Vagina (tissue), 2 donors: ENCODE results near the gene PASD1. TPM values are rescaled to one million over a fixed set of nuclear protein-coding genes. Genes with fewer than 3 reads are reported as not detected.
"Not testable (repeated sequence)": the region's sequence is repeated elsewhere in the genome, so short reads cannot be mapped to it uniquely, and the experiment has no call there.

ENCODE experiments used
- DNase-seq, 2 donors: peaks; one replicate each; pipeline ENCODE4 v3.0.0-alpha.2; 2017; ENCODE audit errors: extremely low spot score in 2 of 2
- H3K27ac ChIP-seq: fragments of 200-600 bp; sonication (generic); one replicate; pipeline ENCODE4 v1.5.1; 2019
- H3K27me3 ChIP-seq: fragments of 200-600 bp; sonication (generic); one replicate; pipeline ENCODE4 v1.5.1; 2019
- H3K36me3 ChIP-seq, 2 donors: fragments of 200-600 bp; sonication (generic); one replicate each; pipeline ENCODE4 v1.5.1; 2017 to 2019
- H3K4me1 ChIP-seq: fragments of 200-600 bp; sonication (generic); one replicate; pipeline ENCODE4 v1.5.1; 2019
- H3K4me3 ChIP-seq, 2 donors: fragments of 200-600 bp; sonication (generic); 1 replicate in 1 of 2; 2 replicates in 1 of 2; pipeline ENCODE4 v1.5.1; 2016 to 2019
- H3K9me3 ChIP-seq: fragments of 200-600 bp; sonication (generic); one replicate; pipeline ENCODE4 v1.5.1; 2019
- POLR2A ChIP-seq, 2 donors: fragments of 450-650 bp; IDR thresholded peaks; one replicate each; pipeline ENCODE4 v1.6.1; 2017; ENCODE audit warnings: antibody characterized with exemption in 2 of 2, mild to moderate bottlenecking in 2 of 2, moderate library complexity in 2 of 2
- POLR2AphosphoS5 ChIP-seq, 2 donors: sonication (generic); formaldehyde crosslinking; IDR thresholded peaks; one replicate each; pipeline ENCODE4 v1.9.0; 2017; ENCODE audit warnings: antibody characterized with exemption in 2 of 2, mild to moderate bottlenecking in 2 of 2, low read depth in 1 of 2; ENCODE audit not compliant: insufficient read depth in 1 of 2
- intact Hi-C: fragments of 100-400 bp; cut with DNase I; formaldehyde crosslinking; loops from one replicate; pipeline ENCODE4 v1.15.1; 2023
- total RNA-seq: library from RNA; depleted of rRNA; stranded (reverse); fragments of >200 nt; gene quantifications from one replicate; pipeline ENCODE4 v1.2.3, GENCODE V29; 2016
- TF ChIP-seq, protein P1 (sequence below), 3 experiments: fragments of 450-650 bp in 2 of 3; fragments of 200-600 bp in 1 of 3; sonication (generic) in 1 of 3; IDR thresholded peaks; one replicate each; pipeline ENCODE4 v1.5.1; 2017 to 2019; ENCODE audit warnings: antibody characterized with exemption in 3 of 3, mild to moderate bottlenecking in 2 of 3, moderate library complexity in 2 of 3

PASD1 gene
- total RNA-seq, 1 donor from 2014 or later = not detected

GRCh38 chrX:151552743-151553142 is 10.7 kb upstream of the PASD1 start:
- H3K27ac ChIP-seq = no peak overlapping the region
- H3K36me3 ChIP-seq = no peaks in the 10 kb centered on the region
- no peaks in the 10 kb centered on the region for H3K9me3 ChIP-seq
- H3K4me1 ChIP-seq = no peaks in the 10 kb centered on the region
- intact Hi-C loops = no loop called here
- H3K27me3 ChIP-seq = no peaks in the 10 kb centered on the region
- DNase-seq = no peak
- TF ChIP-seq, protein P1, sequence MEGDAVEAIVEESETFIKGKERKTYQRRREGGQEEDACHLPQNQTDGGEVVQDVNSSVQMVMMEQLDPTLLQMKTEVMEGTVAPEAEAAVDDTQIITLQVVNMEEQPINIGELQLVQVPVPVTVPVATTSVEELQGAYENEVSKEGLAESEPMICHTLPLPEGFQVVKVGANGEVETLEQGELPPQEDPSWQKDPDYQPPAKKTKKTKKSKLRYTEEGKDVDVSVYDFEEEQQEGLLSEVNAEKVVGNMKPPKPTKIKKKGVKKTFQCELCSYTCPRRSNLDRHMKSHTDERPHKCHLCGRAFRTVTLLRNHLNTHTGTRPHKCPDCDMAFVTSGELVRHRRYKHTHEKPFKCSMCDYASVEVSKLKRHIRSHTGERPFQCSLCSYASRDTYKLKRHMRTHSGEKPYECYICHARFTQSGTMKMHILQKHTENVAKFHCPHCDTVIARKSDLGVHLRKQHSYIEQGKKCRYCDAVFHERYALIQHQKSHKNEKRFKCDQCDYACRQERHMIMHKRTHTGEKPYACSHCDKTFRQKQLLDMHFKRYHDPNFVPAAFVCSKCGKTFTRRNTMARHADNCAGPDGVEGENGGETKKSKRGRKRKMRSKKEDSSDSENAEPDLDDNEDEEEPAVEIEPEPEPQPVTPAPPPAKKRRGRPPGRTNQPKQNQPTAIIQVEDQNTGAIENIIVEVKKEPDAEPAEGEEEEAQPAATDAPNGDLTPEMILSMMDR (IDR thresholded peaks at IDR 0.05) = no peak
- TF ChIP-seq POLR2AphosphoS5 (IDR thresholded peaks at IDR 0.05; ENCODE audit: insufficient read depth in 1 of 2, low read depth in 1 of 2) = no peak
- TF ChIP-seq POLR2A (IDR thresholded peaks at IDR 0.05) = no peak
- no peak overlapping the region for H3K4me3 ChIP-seq

DNA sequence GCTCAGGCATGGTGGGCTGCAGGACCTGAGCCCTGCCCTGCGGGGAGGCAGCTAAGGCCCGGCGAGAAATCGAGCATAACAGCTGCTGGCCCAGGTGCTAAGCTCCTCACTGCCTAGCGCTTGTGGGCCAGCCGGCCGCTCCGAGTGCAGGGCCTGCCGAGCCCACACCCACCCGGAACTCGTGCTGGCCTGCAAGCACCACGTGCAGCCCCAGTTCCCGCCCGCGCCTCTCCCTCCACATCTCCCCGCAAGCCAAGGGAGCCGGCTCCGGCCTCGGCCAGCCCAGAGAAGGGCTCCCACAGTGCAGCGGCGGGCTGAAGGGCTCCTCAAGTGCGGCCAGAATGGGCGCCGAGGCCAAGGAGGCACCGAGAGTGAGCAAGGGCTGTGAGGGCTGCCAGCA is 8.2 kb upstream of the PASD1 start:
- DNase-seq, H3K36me3 ChIP-seq, H3K27me3 ChIP-seq, H3K4me3 ChIP-seq, intact Hi-C loops, H3K9me3 ChIP-seq, H3K27ac ChIP-seq, H3K4me1 ChIP-seq: not testable (repeated sequence)

DNA sequence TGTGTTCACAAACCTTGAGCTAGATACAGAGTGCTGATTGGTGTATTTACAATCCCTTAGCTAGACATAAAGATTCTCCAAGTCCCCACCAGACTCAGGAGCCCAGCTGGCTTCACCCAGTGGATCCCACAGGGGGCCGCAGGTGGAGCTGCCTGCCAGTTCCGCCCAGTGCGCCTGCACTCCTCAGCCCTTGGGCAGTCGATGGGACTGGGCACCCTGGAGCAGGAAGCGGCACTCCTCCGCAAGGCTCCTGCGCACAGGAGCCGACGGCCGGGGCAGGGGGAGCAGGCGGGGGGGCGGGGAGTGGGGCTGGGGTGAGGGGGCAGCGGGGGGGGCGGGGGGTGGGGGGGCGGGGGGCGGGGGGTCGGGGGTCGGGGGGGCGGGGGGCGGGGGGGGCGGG is 990 bp upstream of the PASD1 start:
- H3K36me3 ChIP-seq, H3K27ac ChIP-seq, H3K9me3 ChIP-seq, H3K4me3 ChIP-seq, H3K27me3 ChIP-seq, H3K4me1 ChIP-seq, DNase-seq, intact Hi-C loops: not testable (repeated sequence)

DNA sequence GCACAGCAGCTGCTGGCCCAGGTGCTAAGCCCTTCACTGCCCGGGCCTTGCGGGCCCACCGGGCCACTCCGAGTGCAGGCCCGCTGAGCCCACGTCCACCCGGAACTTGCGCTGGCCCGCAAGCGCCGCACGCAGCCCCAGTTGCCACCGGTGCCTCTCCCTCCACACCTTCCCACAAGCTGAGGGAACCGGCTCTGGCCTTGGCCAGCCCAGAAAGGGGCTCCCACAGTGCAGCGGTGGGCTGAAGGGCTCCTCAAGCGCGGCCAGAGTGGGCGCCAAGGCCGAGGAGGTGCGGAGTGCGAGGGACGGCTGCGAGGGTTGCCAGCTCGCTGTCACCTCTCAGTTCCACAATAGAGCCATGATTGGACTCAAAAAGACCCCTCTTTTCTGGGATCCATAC is 472 bp upstream of the PASD1 start:
- H3K4me3 ChIP-seq, H3K4me1 ChIP-seq, H3K36me3 ChIP-seq, H3K27me3 ChIP-seq, intact Hi-C loops, H3K9me3 ChIP-seq, DNase-seq, H3K27ac ChIP-seq: not testable (repeated sequence)

DNA sequence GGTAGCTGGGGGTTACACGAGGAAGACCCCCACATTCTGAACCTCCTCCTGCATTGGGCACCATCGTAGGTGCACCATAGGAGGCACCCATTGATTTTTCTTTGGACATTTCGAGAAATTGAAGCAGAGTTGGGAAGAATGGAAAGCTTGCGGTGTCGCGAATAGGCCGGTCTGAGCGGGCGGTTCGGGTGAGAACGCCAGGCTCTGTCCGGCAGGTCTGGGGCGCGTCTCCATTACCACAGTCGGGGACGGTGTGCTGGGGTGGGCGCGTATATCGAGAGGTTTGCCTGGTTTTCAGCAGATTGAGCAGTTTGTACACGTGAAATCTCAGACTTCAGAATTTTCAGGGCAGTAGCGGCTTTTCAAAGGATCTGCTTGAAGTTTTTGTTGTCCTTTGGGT is 560 bp downstream of the PASD1 start:
- TF ChIP-seq POLR2A (IDR thresholded peaks at IDR 0.05) (no peak), POLR2AphosphoS5 (IDR thresholded peaks at IDR 0.05; ENCODE audit: insufficient read depth in 1 of 2, low read depth in 1 of 2) (no peak)
- TF ChIP-seq, protein P1 (IDR thresholded peaks at IDR 0.05) = no peak
- no peaks in the 10 kb centered on the region for H3K4me1 ChIP-seq

DNA sequence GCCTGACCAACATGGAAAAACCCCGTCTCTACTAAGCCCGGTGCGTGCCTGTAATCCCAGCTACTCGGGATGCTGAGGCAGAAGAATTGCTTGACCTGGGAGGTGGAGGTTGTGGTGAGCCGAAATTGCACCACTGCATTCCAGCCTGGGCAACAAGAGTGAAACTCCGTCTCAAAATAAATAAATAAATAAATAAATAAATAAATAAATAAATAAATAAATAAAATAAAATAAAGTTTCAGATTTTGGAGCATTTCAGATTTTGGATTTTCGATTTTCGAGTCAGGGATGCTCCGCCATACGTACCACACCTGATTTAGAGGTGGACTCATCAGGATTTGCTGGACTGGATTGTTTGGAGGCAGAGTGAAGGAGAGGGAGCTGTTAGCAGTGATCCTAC is 3.4 kb downstream of the PASD1 start:
- H3K27ac ChIP-seq, H3K9me3 ChIP-seq, H3K36me3 ChIP-seq, H3K27me3 ChIP-seq, intact Hi-C loops, DNase-seq, H3K4me3 ChIP-seq, H3K4me1 ChIP-seq: not testable (repeated sequence)

More for the DNA sequence above, 560 bp downstream of the PASD1 start:
- Histone ChIP-seq H3K27me3 (no peaks in the 10 kb centered on the region), H3K4me3 (no peak overlapping the region), H3K9me3 (no peaks in the 10 kb centered on the region), H3K36me3 (no peaks in the 10 kb centered on the region), H3K27ac (no peak overlapping the region)
- intact Hi-C loops = no loop called here
- no peak for DNase-seq

DNA sequence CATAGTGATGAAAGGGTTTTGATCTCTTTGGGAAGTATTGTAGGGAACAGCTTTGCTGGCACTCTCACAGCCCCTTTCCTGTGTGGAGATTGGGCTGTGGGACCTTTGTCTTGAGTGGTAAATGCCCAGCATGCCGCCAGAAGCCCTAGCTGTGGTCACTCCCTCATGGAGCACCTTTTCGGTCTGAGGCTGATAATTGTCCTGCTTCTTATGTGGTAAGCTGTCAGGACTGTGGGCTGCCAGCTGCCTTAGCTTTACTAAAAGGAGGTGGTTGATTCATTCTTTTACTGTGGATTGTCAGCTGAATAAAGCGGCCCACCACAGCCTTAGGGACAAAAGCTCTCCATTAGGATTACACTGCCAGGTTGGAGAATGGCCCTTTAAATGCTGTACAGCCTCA is 7.1 kb downstream of the PASD1 start:
- intact Hi-C loops = no loop called here
- H3K27ac ChIP-seq = no peak overlapping the region
- no peak for DNase-seq
- TF ChIP-seq POLR2A (IDR thresholded peaks at IDR 0.05) = no peak
- no peaks in the 10 kb centered on the region for H3K36me3 ChIP-seq
- H3K9me3 ChIP-seq = no peaks in the 10 kb centered on the region
- no peaks in the 10 kb centered on the region for H3K4me1 ChIP-seq
- H3K27me3 ChIP-seq = no peaks in the 10 kb centered on the region
- H3K4me3 ChIP-seq = no peak overlapping the region

DNA sequence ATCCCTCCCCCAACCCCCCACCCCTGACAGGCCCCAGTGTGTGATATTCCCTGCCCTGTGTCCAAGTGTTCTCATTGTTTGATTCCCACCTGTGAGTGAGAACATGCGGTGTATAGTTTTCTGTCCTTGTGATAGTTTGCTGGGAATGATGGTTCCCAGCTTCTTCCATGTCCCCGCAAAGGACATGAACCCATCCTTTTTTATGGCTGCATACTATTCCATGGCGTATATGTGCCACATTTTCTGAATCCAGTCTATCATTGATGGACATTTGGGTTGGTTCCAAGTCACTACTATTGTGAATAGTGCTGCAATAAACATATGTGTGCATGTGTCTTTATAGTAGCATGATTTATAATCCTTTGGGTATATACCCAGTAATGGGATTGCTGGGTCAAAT is 29.9 kb downstream of the PASD1 start:
- H3K4me3 ChIP-seq, H3K9me3 ChIP-seq, H3K36me3 ChIP-seq, H3K4me1 ChIP-seq, H3K27me3 ChIP-seq, intact Hi-C loops, DNase-seq, H3K27ac ChIP-seq: not testable (repeated sequence)
